ENCODE data around the gene ISL2. TPM values are rescaled to one million over a fixed set of nuclear protein-coding genes. Genes with fewer than 3 reads are reported as not detected.

The ISL2 gene
- total and polyA plus RNA-seq, 7 experiments from 2014 or later = 0.21 to 0.51 (median 0.27) TPM; not detected in 4

DNA sequence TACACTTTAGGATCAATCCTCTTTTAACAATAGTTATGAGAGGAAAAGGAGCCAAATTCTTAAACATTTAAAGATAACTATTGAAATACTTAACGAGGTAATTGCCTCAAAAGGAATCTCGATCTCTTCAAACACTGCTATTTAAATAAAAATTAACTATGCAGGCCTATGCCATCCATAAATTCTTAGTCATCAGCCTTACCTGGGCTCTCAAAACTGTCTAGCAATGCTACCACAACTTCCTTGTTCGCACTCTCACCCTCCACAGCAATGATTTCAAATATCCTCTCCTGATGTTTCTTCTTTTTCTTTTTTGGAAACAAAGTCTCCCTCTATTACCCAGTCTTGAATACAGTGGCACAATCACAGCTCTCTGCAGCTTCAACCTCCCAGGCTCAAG lies 37.6 kb upstream of the ISL2 start:
- Histone ChIP-seq H3K27ac (ENCODE audit: low read depth, low read length) (no peak overlapping the region), H3K4me3 (ENCODE audit: low read length) (no peak overlapping the region), H3K27me3 (ENCODE audit: control insufficient read depth in 2 of 2, insufficient read depth in 2 of 2, low read length in 2 of 2) (no peaks in the 10 kb centered on the region), H3K36me3 (ENCODE audit: control insufficient read depth in 2 of 3, insufficient read depth in 3 of 3, low read length in 3 of 3) (no peaks in the 10 kb centered on the region), H3K9me3 (ENCODE audit: control insufficient read depth in 2 of 3, low read length in 3 of 3) (no peaks in the 10 kb centered on the region), H3K4me1 (ENCODE audit: control insufficient read depth in 2 of 2, insufficient read depth in 2 of 2, low read length in 2 of 2) (peaks cover 0 to 14% of the 10 kb centered on the region in 2 donors)
- DNase-seq (no peak), ATAC-seq (no peak)
- H3K27ac Mint-ChIP-seq = no peak overlapping the region
- H3K4me3 Mint-ChIP-seq = no peak overlapping the region
- peaks cover 0 to 1% (median 0%) of the 10 kb centered on the region in 11 donors for H3K9me3 Mint-ChIP-seq
- H3K36me3 Mint-ChIP-seq = peaks cover 0 to 7% (median 2%) of the 10 kb centered on the region in 5 donors
- no peaks in the 10 kb centered on the region for H3K27me3 Mint-ChIP-seq
- H3K4me1 Mint-ChIP-seq = peaks cover 5 to 41% (median 25%) of the 10 kb centered on the region in 7 donors
- ChIA-PET CTCF (no interaction called here), POLR2A (no interaction called here)
- intact Hi-C loops (cut with micrococcal nuclease) = no loop called here

DNA sequence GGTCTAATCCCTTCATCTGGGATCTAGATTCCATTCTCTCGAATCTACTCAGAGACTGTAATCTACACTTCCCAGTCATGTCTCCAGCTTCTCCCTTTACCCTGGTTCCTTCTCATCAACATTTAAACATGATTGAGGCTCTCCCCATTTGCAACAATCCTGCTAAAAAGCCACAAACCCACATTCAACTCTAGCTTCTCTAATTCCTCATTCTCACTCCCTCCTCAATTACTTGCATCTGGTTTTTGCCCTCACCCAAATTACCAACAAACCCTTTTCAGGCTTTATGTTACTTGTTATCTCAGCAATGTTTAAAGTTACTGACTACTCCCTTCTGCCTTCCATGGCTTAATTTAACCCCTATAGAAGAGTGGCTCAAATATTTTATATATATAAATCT lies 36.8 kb upstream of the ISL2 start:
- H3K4me1 ChIP-seq (ENCODE audit: control insufficient read depth in 2 of 2, insufficient read depth in 2 of 2, low read length in 2 of 2) = peaks cover 0 to 14% of the 10 kb centered on the region in 2 donors
- ChIA-PET POLR2A (no interaction called here), CTCF (no interaction called here)
- no peaks in the 10 kb centered on the region for H3K36me3 ChIP-seq (ENCODE audit: control insufficient read depth in 2 of 3, insufficient read depth in 3 of 3, low read length in 3 of 3)
- H3K4me3 ChIP-seq (ENCODE audit: low read length) = no peak overlapping the region
- H3K27me3 ChIP-seq (ENCODE audit: control insufficient read depth in 2 of 2, insufficient read depth in 2 of 2, low read length in 2 of 2) = no peaks in the 10 kb centered on the region
- no peak for ATAC-seq
- no peaks in the 10 kb centered on the region for H3K9me3 ChIP-seq (ENCODE audit: control insufficient read depth in 2 of 3, low read length in 3 of 3)
- H3K9me3 Mint-ChIP-seq = peaks cover 0 to 3% (median 0%) of the 10 kb centered on the region in 11 donors
- DNase-seq = no peak
- H3K4me3 Mint-ChIP-seq = no peak overlapping the region
- no peak overlapping the region for H3K27ac ChIP-seq (ENCODE audit: low read depth, low read length)
- H3K4me1 Mint-ChIP-seq = peaks cover 3 to 38% (median 23%) of the 10 kb centered on the region in 7 donors
- peaks cover 0 to 8% (median 3%) of the 10 kb centered on the region in 5 donors for H3K36me3 Mint-ChIP-seq
- no peak overlapping the region for H3K27ac Mint-ChIP-seq
- no peaks in the 10 kb centered on the region for H3K27me3 Mint-ChIP-seq
- intact Hi-C loops (cut with micrococcal nuclease) = no loop called here

- POLR2A ChIA-PET = no interaction called here
Measured at GRCh38 chr15:76303909-76304308, 32.7 kb upstream of the ISL2 start.

DNA sequence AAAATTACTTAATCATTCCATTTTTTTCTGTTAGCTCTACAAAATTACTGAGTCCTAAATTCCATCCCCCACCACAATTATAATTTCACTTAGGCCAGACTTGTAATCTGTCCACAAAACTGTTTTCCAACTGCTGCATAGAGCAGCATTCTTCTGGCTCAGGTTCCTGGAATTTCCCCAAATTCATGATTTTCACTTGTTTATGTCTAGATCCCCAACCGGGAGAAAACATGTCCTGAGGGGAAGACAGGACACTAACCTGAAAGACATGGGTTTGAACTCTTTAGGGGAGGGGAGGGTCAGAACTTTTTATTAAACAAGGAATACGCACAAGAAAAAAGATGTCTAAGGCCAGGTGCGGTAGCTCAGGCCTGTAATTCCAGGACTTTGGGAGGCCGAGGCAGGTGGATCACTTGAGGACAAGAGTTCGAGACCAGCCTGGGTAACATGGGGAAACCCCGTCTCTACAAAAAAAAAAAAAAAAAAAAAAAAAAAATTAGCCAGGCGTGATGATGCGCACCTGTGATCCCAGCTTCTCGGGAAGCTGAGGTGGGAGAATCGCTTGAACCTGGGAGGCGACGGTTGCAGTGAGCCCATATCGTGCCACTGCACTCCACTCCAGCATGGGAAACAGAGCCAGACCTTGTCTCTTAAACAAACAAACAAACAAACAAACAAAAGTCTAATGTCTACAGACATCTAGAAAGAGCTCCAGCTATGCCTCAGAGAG lies 26.8 kb upstream of the ISL2 start:
- Histone ChIP-seq H3K36me3 (ENCODE audit: control insufficient read depth in 2 of 3, insufficient read depth in 3 of 3, low read length in 3 of 3) (peaks cover 0 to 5% (median 0%) of the 10 kb centered on the region in 3 experiments), H3K9me3 (ENCODE audit: control insufficient read depth in 2 of 3, low read length in 3 of 3) (no peaks in the 10 kb centered on the region), H3K4me3 (ENCODE audit: low read length) (peak overlapping the region; percentile 100), H3K27ac (ENCODE audit: low read depth, low read length) (no peak overlapping the region), H3K27me3 (ENCODE audit: control insufficient read depth in 2 of 2, insufficient read depth in 2 of 2, low read length in 2 of 2) (no peaks in the 10 kb centered on the region), H3K4me1 (ENCODE audit: control insufficient read depth in 2 of 2, insufficient read depth in 2 of 2, low read length in 2 of 2) (peaks cover 7 to 12% of the 10 kb centered on the region in 2 donors)
- peaks cover 0 to 4% (median 0%) of the 10 kb centered on the region in 11 donors for H3K9me3 Mint-ChIP-seq
- intact Hi-C loops (cut with micrococcal nuclease) = loop anchor here in 1 of 2 donors (2.0 kb wide), 1 partner anchor 31 kb away; no protein-coding TSS in a partner anchor
- no peak for ATAC-seq
- ChIA-PET CTCF (no interaction called here), POLR2A (interaction anchor here (0.5 to 0.6 kb wide), 2 partner anchors 14 to 20 kb away, joined by 3 to 5 read pairs; no protein-coding TSS in a partner anchor)
- DNase-seq = no peak
- H3K4me1 Mint-ChIP-seq = peaks cover 21 to 60% (median 45%) of the 10 kb centered on the region in 7 donors
- peak overlapping the region in 5 of 9 donors; percentile 33 to 89 (median 70) for H3K27ac Mint-ChIP-seq
- H3K27me3 Mint-ChIP-seq = no peaks in the 10 kb centered on the region
- peak overlapping the region; percentile 82 to 93 (median 90) for H3K4me3 Mint-ChIP-seq
- H3K36me3 Mint-ChIP-seq = peaks cover 0 to 8% (median 8%) of the 10 kb centered on the region in 5 donors

More at GRCh38 chr15:76303909-76304308, 32.7 kb upstream of the ISL2 start:
- DNase-seq (no peak), ATAC-seq (no peak)
- H3K9me3 ChIP-seq (ENCODE audit: control insufficient read depth in 2 of 3, low read length in 3 of 3) = no peaks in the 10 kb centered on the region
- no peaks in the 10 kb centered on the region for H3K27me3 ChIP-seq (ENCODE audit: control insufficient read depth in 2 of 2, insufficient read depth in 2 of 2, low read length in 2 of 2)
- peaks cover 0 to 4% (median 0%) of the 10 kb centered on the region in 11 donors for H3K9me3 Mint-ChIP-seq
- intact Hi-C loops (cut with micrococcal nuclease) = no loop called here
- H3K27ac ChIP-seq (ENCODE audit: low read depth, low read length) = no peak overlapping the region
- CTCF ChIA-PET = no interaction called here
- H3K4me3 ChIP-seq (ENCODE audit: low read length) = no peak overlapping the region
- H3K4me1 ChIP-seq (ENCODE audit: control insufficient read depth in 2 of 2, insufficient read depth in 2 of 2, low read length in 2 of 2) = peaks cover 0 to 9% of the 10 kb centered on the region in 2 donors
- peaks cover 0 to 11% (median 10%) of the 10 kb centered on the region in 5 donors for H3K36me3 Mint-ChIP-seq
- H3K27ac Mint-ChIP-seq = no peak overlapping the region
- peaks cover 12 to 44% (median 37%) of the 10 kb centered on the region in 7 donors for H3K4me1 Mint-ChIP-seq
- H3K27me3 Mint-ChIP-seq = no peaks in the 10 kb centered on the region
- H3K36me3 ChIP-seq (ENCODE audit: control insufficient read depth in 2 of 3, insufficient read depth in 3 of 3, low read length in 3 of 3) = no peaks in the 10 kb centered on the region
- H3K4me3 Mint-ChIP-seq = no peak overlapping the region

DNA sequence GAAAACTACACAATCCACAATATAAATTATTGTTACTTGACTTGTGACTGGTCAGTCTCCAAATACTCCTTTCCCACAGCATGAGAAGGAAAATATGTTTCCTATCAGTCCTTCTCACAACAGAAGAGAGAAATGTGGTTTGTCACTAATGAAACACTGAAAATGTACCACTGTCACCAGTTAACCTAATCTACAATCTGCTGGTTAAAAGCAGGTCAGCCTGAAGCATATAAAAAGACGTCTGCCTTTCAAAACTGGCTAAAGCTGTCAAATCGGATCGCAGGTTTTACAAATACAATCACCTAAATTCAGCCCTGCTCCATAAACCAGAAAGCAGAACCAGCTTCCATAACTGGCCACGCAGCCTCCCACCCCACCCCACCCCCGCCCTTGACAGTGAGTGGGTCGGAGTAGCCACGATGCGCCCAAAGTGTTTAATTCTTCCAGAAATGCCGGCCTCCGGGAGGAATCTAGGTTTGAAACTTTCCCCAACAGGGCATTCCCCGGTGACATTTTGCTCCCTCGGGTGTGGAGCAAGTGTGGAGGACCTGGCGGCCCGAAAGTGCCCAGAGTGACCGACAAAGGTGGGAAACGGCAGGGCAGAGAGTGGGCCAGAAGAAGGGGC lies 26.0 kb upstream of the ISL2 start:
- CTCF ChIA-PET = no interaction called here
- peak overlapping the region; percentile 72 for H3K27ac ChIP-seq (ENCODE audit: low read depth, low read length)
- no peaks in the 10 kb centered on the region for H3K27me3 ChIP-seq (ENCODE audit: control insufficient read depth in 2 of 2, insufficient read depth in 2 of 2, low read length in 2 of 2)
- H3K4me3 ChIP-seq (ENCODE audit: low read length) = peak overlapping the region; percentile 100
- intact Hi-C loops (cut with micrococcal nuclease) = loop anchor here (1.0 to 2.0 kb wide), 3 partner anchors 24 to 30 kb away; no protein-coding TSS in a partner anchor
- no peaks in the 10 kb centered on the region for H3K9me3 ChIP-seq (ENCODE audit: control insufficient read depth in 2 of 3, low read length in 3 of 3)
- peaks cover 0 to 2% (median 0%) of the 10 kb centered on the region in 5 donors for H3K27me3 Mint-ChIP-seq
- POLR2A ChIA-PET = interaction anchor here (1.4 kb wide), 1 partner anchor 17 kb away, joined by 4 read pairs; no protein-coding TSS in a partner anchor
- peak in 3 of 9 donors; percentile 4 to 43 (median 19) for DNase-seq
- peaks cover 0 to 5% (median 0%) of the 10 kb centered on the region in 3 experiments for H3K36me3 ChIP-seq (ENCODE audit: control insufficient read depth in 2 of 3, insufficient read depth in 3 of 3, low read length in 3 of 3)
- ATAC-seq = peak; percentile 10
- H3K36me3 Mint-ChIP-seq = peaks cover 0 to 4% (median 2%) of the 10 kb centered on the region in 5 donors
- peaks cover 21 to 55% (median 38%) of the 10 kb centered on the region in 7 donors for H3K4me1 Mint-ChIP-seq
- H3K4me3 Mint-ChIP-seq = peak overlapping the region; percentile 86 to 93 (median 90)
- H3K9me3 Mint-ChIP-seq = no peaks in the 10 kb centered on the region
- H3K4me1 ChIP-seq (ENCODE audit: control insufficient read depth in 2 of 2, insufficient read depth in 2 of 2, low read length in 2 of 2) = peaks cover 7 to 12% of the 10 kb centered on the region in 2 donors
- peak overlapping the region; percentile 39 to 96 (median 87) for H3K27ac Mint-ChIP-seq

GRCh38 chr15:76311100-76311953 lies 25.2 kb upstream of the ISL2 start, which contains the start of gene ETFA:
TSS of gene ETFA (minus strand) at chr15:76311469. CDS start at chr15:76311388, 81 bp downstream.
- H3K4me1 Mint-ChIP-seq = peaks cover 21 to 50% (median 34%) of the 10 kb centered on the region in 7 donors
- POLR2A ChIA-PET = interaction anchor here (1.4 kb wide), 1 partner anchor 18 kb away, joined by 4 read pairs; no protein-coding TSS in a partner anchor

More at GRCh38 chr15:76311100-76311953, 25.2 kb upstream of the ISL2 start, which contains the start of gene ETFA:
- Histone ChIP-seq H3K4me1 (ENCODE audit: control insufficient read depth in 2 of 2, insufficient read depth in 2 of 2, low read length in 2 of 2) (peaks cover 7 to 12% of the 10 kb centered on the region in 2 donors), H3K36me3 (ENCODE audit: control insufficient read depth in 2 of 3, insufficient read depth in 3 of 3, low read length in 3 of 3) (peaks cover 0 to 5% (median 0%) of the 10 kb centered on the region in 3 experiments), H3K9me3 (ENCODE audit: control insufficient read depth in 2 of 3, low read length in 3 of 3) (no peaks in the 10 kb centered on the region), H3K27me3 (ENCODE audit: control insufficient read depth in 2 of 2, insufficient read depth in 2 of 2, low read length in 2 of 2) (no peaks in the 10 kb centered on the region), H3K27ac (ENCODE audit: low read depth, low read length) (peak within 1 kb of the TSS; percentile 72), H3K4me3 (ENCODE audit: low read length) (peak within 1 kb of the TSS; percentile 100)
- H3K4me3 Mint-ChIP-seq = peak within 1 kb of the TSS; percentile 86 to 93 (median 90)
- no peaks in the 10 kb centered on the region for H3K9me3 Mint-ChIP-seq
- H3K36me3 Mint-ChIP-seq = peaks cover 0 to 4% (median 0%) of the 10 kb centered on the region in 5 donors
- DNase-seq = peak; percentile 72 to 89 (median 81)
- peaks cover 0 to 2% (median 0%) of the 10 kb centered on the region in 5 donors for H3K27me3 Mint-ChIP-seq
- intact Hi-C loops (cut with micrococcal nuclease) = loop anchor here (1.0 to 2.0 kb wide), 3 partner anchors 24 to 29 kb away; no protein-coding TSS in a partner anchor
- peak; percentile 97 for ATAC-seq
- H3K27ac Mint-ChIP-seq = peak within 1 kb of the TSS; percentile 39 to 96 (median 89)
- CTCF ChIA-PET = interaction anchor here (1.1 kb wide), 1 partner anchor 22 kb away, joined by 3 read pairs; no protein-coding TSS in a partner anchor

Data from naive thymus-derived CD4-positive, alpha-beta T cell (primary cell).